Psoas muscle (tissue), 8 donors: ENCODE data around the gene ACSF2. TPM values are rescaled to one million over a fixed set of nuclear protein-coding genes. Genes with fewer than 3 reads are reported as not detected.

Experiments
- ATAC-seq, 4 donors: fragments of 200-7000 bp; cut with Tn5 transposase; one replicate each; pipeline ENCODE4 v1.9.1; 2020; ENCODE audit warnings: moderate library complexity in 3 of 4, mild to moderate bottlenecking in 2 of 4
- DNase-seq, 2 donors: peaks; one replicate each; pipeline ENCODE4 v3.0.0-alpha.2; 2020
- H3K27ac ChIP-seq: fragments of 200-600 bp; one replicate; pipeline ENCODE4 v1.8.0; 2022
- H3K27me3 ChIP-seq, 3 donors: fragments of 200-600 bp in 1 of 3; one replicate each; pipeline versions ENCODE4 v1.6.1 to v1.8.0; 2013 to 2022; ENCODE audit warnings: low read length in 2 of 3, mild to moderate bottlenecking in 2 of 3, moderate library complexity in 1 of 3; ENCODE audit not compliant: insufficient read depth in 3 of 3
- H3K36me3 ChIP-seq, 2 donors: fragments of 200-600 bp in 1 of 2; one replicate each; pipeline versions ENCODE4 v1.6.1 to v1.8.0; 2013 to 2022; ENCODE audit warnings: low read depth in 1 of 2, mild to moderate bottlenecking in 1 of 2, moderate library complexity in 1 of 2; ENCODE audit not compliant: insufficient read depth in 1 of 2
- H3K4me1 ChIP-seq: fragments of 200-600 bp; one replicate; pipeline ENCODE4 v1.8.0; 2022
- H3K4me3 ChIP-seq: fragments of 200-600 bp; one replicate; pipeline ENCODE4 v1.8.0; 2022; ENCODE audit warnings: mild to moderate bottlenecking
- H3K9me3 ChIP-seq: fragments of 200-600 bp; one replicate; pipeline ENCODE4 v1.8.0; 2022
- WGBS, 3 donors: extraction: QIAGEN DNeasy Blood & Tissue Kit; methylation state at CpG; one replicate each; pipeline versions ENCODE4 v1.1.6 to v1.1.7; 2013; 5-methylcytosine and 5-hydroxymethylcytosine counted together
- intact Hi-C, 2 donors: fragments of 100-400 bp; cut with DNase I; formaldehyde crosslinking; loops; one replicate each; pipeline versions ENCODE4 v1.11.0 to v1.14.2; 2022
- polyA plus RNA-seq, 3 donors: library from polyadenylated mRNA; stranded (reverse); fragments of 200-250 nt; gene quantifications; one replicate each; pipeline ENCODE4 v1.2.3, GENCODE V29; 2013
- total RNA-seq, 4 donors: library from RNA; stranded (reverse); fragmentation: NEBNext Ultra II Directional in 2 of 4; extraction: Animal tissue kit (Norgen Biotek cat#: 25700) in 2 of 4; gene quantifications; one replicate each; pipeline versions ENCODE4 v1.2.1 to v1.2.4, GENCODE V29; 2021 to 2023
- TF ChIP-seq, protein P1 (sequence below): fragments of 200-600 bp; IDR thresholded peaks from one replicate; pipeline ENCODE4 v1.8.0; 2022; ENCODE audit warnings: antibody characterized with exemption
- donor health status: healthy with polysubstance abuse.
- donor health status: DM: no; HTN: no; CAD: no; lungs with moderate emphysema.
- donor health status: Bipolar disorder and iron deficiency.
- donor health status: healthy.
- donor health status: DM: yes; HTN: yes; CAD: no.
- donor health status: DM: no; HTN: no; CAD: no.
- donor health status: DM: no; HTN: no; CAD: no.
- donor health status: DM: yes; HTN: yes; CAD: no.

The ACSF2 gene
- total and polyA plus RNA-seq, 7 donors = 14.4 to 72.3 (median 35.5) TPM

DNA sequence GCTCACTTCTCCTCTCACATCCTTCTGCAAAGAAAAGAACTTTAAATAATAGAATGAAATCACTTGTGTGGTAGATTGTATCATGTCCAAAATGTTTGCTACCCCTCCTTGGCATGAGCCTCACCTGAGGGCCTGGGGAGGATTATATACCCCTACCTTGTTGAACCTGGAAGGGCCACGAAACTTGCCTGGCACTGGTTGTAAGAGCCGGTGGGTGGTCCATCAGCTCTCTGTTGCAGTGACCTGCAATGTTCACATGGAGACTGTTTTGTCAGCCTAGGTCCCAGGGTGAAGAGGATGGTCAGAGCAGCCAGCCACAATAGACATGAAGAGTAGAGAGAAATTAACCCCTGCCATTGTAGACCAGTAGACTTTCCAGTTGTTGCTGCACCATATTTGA is 62.9 kb downstream of the ACSF2 start:
- WGBS, 3 donors = 87 to 100% (median 90%) methylated on average over 2 of the region's 2 CpGs
- no peaks in the 10 kb centered on the region for H3K27me3 ChIP-seq
- TF ChIP-seq, protein P1, sequence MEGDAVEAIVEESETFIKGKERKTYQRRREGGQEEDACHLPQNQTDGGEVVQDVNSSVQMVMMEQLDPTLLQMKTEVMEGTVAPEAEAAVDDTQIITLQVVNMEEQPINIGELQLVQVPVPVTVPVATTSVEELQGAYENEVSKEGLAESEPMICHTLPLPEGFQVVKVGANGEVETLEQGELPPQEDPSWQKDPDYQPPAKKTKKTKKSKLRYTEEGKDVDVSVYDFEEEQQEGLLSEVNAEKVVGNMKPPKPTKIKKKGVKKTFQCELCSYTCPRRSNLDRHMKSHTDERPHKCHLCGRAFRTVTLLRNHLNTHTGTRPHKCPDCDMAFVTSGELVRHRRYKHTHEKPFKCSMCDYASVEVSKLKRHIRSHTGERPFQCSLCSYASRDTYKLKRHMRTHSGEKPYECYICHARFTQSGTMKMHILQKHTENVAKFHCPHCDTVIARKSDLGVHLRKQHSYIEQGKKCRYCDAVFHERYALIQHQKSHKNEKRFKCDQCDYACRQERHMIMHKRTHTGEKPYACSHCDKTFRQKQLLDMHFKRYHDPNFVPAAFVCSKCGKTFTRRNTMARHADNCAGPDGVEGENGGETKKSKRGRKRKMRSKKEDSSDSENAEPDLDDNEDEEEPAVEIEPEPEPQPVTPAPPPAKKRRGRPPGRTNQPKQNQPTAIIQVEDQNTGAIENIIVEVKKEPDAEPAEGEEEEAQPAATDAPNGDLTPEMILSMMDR = no peak
- no peak for ATAC-seq
- intact Hi-C loops = loop anchor here (10.0 kb wide), 1 partner anchor 346 kb away; the partner anchor contains the start of gene WFIKKN2 (in 2 of the 2)
- peaks cover 0 to 45% of the 10 kb centered on the region in 2 donors for H3K36me3 ChIP-seq
- no peaks in the 10 kb centered on the region for H3K9me3 ChIP-seq
- DNase-seq = peak in 1 of 2 donors; percentile 28
- H3K4me3 ChIP-seq = no peak overlapping the region
- H3K27ac ChIP-seq = no peak overlapping the region
- H3K4me1 ChIP-seq = no peaks in the 10 kb centered on the region

DNA sequence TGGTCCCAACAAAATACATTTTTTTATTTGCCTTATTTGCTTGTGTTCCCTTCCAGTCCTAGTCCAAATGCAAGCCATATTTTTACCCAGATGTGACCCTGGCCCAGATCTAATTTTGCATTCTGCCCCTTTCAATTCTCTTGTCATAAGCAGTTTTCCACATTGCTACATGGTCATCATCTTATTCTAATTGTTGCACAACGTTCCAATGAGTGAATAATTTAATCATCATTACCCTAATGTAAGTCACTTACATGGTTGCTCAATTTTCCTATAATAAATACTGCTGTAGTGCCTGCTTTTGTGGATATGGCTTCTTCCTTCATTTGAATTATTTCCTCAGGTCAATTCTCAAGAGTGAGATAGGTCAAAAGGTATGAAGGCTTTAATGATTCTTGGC is 65.5 kb downstream of the ACSF2 start:
- H3K27ac ChIP-seq = no peak overlapping the region
- no peaks in the 10 kb centered on the region for H3K4me1 ChIP-seq
- H3K4me3 ChIP-seq = no peak overlapping the region
- H3K9me3 ChIP-seq = no peaks in the 10 kb centered on the region
- WGBS, 3 donors = 43 to 55% (median 48%) methylated on average over 1 of the region's 1 CpG
- TF ChIP-seq, protein P1 = no peak
- intact Hi-C loops = no loop called here
- H3K36me3 ChIP-seq = peaks cover 0 to 19% of the 10 kb centered on the region in 2 donors
- H3K27me3 ChIP-seq = no peaks in the 10 kb centered on the region
- DNase-seq = no peak
- no peak for ATAC-seq

DNA sequence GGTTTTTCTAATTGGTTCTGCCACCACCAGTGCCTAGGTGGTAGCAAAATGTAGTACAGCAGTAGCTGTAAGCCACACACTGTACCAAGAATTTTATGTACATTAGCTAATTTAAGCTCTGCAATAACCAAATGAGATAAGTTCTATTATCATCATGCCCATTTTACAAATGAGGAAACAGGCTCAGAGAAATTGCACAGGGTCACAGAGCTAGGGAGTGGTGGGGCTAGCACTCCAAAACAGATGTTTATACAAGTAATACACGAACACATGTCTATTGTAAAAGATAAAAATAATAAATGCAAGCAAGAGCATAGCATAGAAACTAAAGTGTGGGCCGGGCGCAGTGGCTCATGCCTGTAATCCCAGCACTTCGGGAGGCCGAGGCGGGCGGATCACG is 66.2 kb downstream of the ACSF2 start:
- Histone ChIP-seq H3K4me3 (no peak overlapping the region), H3K4me1 (no peaks in the 10 kb centered on the region), H3K27me3 (no peaks in the 10 kb centered on the region), H3K27ac (no peak overlapping the region), H3K36me3 (peaks cover 0 to 12% of the 10 kb centered on the region in 2 donors), H3K9me3 (no peaks in the 10 kb centered on the region)
- TF ChIP-seq, protein P1 = no peak
- intact Hi-C loops = no loop called here
- no peak for DNase-seq
- 92 to 96% (median 94%) methylated on average over 7 to 8 of the region's 8 CpGs for WGBS, 3 donors
- no peak for ATAC-seq

DNA sequence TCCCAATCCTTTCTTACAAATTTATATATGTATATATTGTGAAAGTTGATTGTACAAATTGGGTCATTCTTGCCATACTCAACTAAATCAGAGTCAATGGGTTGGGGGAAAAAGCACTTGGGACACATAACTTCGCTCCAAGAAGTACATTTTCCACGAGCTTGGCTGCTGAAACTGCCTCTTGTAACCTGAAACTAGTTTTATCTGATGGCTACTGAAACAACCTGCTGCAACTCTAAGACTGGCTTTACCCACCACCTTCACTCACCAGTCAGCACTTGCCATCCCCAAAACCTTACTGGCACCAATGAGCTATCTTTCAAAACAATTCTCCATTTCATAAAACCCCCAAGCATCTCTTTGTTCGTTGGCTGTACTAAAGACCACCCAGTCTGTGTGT is 67.7 kb downstream of the ACSF2 start:
- H3K36me3 ChIP-seq = no peaks in the 10 kb centered on the region
- H3K9me3 ChIP-seq = no peaks in the 10 kb centered on the region
- intact Hi-C loops = no loop called here
- DNase-seq (no peak), ATAC-seq (no peak)
- H3K27ac ChIP-seq = no peak overlapping the region
- WGBS, 3 donors = 25 to 42% (median 37%) methylated on average over 3 of the region's 3 CpGs
- H3K27me3 ChIP-seq = no peaks in the 10 kb centered on the region
- H3K4me3 ChIP-seq = no peak overlapping the region
- TF ChIP-seq, protein P1 = no peak
- no peaks in the 10 kb centered on the region for H3K4me1 ChIP-seq

DNA sequence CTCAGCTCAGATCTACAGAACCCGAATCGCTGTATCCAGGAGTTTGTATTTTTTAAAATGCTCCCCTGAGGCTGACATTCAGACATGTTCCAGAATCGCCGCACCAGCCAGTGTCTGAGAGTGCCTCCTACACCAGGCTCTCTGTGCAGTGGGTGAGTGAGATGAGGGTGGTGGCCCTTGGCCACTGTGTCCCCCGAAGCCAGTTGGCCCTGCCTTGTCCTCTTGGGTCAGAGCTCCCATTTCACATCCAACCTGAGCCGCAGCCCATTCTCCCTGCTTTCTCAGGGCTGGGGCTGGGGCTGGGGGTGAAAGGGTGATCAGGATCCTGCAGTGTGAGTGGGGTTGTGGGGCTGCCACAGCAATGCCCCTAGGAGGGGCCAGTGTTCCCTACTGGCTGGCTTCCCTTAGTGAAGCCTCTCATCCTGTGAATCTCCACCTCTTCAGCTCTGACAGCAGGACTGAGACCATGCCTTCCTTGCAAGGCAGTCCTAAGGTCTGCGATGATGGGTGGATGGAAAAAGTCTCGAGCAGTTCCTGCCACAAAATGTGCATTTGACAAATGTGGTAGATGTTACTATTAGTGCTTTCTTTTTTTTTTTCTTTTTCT is 69.3 kb downstream of the ACSF2 start:
- TF ChIP-seq, protein P1 = no peak
- no peak overlapping the region for H3K27ac ChIP-seq
- no peaks in the 10 kb centered on the region for H3K9me3 ChIP-seq
- DNase-seq (peak in 1 of 2 donors; percentile 34), ATAC-seq (no peak)
- 85 to 88% (median 86%) methylated on average over 8 of the region's 8 CpGs for WGBS, 3 donors
- no peaks in the 10 kb centered on the region for H3K27me3 ChIP-seq
- no peaks in the 10 kb centered on the region for H3K4me1 ChIP-seq
- H3K4me3 ChIP-seq = no peak overlapping the region
- intact Hi-C loops = no loop called here
- no peaks in the 10 kb centered on the region for H3K36me3 ChIP-seq
